ENCODE data around the gene TSPEAR.
"Not testable (repeated sequence)": the region's sequence is repeated elsewhere in the genome, so short reads cannot be mapped to it uniquely, and the experiment has no call there.

The TSPEAR gene

DNA sequence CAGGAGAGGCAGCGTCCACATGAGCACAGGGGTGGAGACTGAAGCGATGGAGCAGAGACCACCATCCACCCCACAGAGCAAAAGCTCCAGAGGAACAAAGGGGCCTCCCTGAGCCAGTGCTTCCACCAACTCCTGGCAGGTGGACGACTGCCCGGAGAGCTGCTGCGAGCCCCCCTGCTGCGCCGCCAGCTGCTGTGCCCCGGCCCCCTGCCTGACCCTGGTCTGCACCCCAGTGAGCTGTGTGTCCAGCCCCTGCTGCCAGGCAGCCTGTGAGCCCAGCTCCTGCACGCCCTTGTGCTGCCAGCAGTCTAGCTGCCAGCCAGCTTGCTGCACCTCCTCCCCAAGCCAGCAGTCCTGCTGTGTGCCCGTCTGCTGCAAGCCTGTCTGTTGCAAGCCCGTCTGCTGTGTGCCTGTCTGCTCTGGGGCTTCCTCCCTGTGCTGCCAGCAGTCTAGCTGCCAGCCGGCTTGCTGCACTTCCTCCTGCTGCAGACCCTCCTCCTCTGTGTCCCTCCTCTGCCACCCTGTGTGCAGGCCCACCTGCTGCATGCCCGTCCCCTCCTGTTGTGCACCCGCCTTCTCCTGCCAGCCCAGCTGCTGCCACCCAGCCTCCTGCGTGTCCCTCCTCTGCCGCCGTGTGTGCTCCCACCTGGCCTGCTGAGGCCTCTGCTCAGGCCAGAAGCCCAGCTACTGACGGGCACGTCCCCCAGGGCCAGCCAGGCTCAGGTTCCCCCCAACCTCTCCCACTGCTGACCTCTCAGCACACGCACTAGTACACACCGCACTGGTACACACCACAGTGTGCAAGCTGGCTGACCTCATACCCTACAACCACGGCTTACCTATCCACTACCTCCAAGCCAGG lies 9.0 kb downstream of the TSPEAR start:
- DNase-seq (ENCODE audit: low read depth in 2 of 2), result no peak

DNA sequence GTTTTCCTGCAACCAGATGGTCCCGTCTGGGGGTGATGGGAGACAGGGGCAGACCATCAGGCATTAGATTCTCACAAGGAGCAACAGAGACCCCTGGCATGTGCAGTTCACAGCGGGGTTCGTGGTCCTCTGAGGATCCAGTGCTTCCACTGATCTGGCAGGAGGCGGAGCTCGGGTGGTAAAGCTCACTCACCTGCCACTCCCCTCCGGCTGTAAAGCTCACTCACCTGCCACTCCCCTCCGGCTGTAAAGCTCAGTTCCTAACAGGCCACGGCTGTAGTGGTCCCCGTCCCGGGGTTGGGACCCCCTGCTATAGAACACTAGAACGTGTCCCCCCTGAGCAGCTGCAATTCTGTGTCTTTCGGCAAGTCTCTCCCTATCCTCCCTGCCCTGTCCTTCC lies 9.8 kb downstream of the TSPEAR start:
- DNase-seq (ENCODE audit: low read depth in 2 of 2), result no peak

GRCh38 chr21:44701023-44701400 lies 10.4 kb downstream of the TSPEAR start:
- no peak for DNase-seq (ENCODE audit: low read depth in 2 of 2)

- no peak for DNase-seq (ENCODE audit: low read depth in 2 of 2)
These were observed 11.0 kb downstream of the TSPEAR start for GRCh38 chr21:44700101-44701022.

DNA sequence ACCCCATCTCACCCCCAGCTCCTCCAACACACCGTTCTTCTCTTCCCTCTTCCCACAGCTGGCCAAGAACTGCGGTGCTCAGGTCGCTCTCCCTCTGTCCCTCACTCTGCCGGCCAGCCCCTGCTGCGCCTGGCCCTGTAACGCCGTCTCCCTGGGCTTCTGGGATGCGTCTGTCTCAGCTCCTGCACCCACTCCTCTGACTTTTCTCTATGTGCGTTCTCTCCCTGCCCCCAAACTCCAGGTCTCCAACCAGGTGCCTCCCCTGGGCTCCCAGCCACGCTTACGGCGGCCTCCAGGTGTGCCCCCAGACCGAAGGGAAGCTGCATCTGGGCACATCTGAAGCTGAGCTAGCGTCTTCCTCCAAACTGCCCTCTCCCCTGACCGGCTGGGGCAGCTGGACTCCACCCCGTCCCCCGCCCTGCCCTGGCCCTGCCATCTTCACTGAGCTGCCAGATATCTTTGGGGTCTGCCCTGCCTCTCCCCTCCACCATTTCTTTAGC lies 11.8 kb downstream of the TSPEAR start:
- no peak for DNase-seq (ENCODE audit: low read depth in 2 of 2)

DNA sequence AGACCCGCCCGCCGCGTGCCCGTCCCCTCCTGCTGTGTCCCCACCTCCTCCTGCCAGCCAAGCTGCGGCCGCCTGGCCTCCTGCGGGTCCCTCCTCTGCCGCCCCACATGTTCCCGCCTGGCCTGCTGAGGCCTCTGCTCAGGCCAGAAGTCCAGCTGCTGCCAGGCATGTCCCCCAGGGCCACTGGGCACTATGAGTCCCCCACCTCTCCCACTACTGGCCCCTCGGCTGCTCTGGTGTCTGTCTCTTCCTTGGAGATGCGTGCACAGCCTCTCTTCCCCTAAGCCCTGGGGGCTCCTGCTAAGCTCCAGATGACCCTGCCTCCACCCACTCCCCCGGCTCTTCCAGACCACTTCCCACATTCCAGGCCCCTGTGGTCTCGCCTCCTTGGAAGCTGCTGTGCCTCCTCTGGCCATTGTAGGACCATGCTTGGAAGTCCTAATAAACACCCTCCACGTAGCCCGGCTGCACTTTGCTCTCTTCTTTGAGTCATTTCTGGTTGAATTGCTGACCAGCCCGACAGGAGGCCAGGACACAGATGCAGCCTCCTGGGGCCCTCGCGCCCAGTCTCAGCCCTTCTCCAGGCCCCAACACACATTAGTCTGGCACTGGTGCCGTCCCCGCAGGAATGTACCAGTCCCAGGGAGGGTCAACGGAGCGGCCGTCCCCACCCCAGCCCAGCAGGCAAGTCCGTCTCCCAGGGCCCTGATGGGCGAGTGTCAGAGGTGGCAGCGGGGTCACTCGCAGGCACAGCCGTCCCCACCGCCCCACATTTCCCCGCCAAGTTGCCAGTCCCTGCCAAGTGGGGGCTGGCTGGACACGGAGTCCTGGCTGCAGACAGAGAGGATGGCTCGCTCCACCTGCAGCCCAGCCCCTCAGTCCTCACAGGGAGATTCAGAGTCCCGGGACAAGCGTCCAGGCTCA lies 13.3 kb downstream of the TSPEAR start:
- no peak for DNase-seq (ENCODE audit: low read depth in 2 of 2)

DNA sequence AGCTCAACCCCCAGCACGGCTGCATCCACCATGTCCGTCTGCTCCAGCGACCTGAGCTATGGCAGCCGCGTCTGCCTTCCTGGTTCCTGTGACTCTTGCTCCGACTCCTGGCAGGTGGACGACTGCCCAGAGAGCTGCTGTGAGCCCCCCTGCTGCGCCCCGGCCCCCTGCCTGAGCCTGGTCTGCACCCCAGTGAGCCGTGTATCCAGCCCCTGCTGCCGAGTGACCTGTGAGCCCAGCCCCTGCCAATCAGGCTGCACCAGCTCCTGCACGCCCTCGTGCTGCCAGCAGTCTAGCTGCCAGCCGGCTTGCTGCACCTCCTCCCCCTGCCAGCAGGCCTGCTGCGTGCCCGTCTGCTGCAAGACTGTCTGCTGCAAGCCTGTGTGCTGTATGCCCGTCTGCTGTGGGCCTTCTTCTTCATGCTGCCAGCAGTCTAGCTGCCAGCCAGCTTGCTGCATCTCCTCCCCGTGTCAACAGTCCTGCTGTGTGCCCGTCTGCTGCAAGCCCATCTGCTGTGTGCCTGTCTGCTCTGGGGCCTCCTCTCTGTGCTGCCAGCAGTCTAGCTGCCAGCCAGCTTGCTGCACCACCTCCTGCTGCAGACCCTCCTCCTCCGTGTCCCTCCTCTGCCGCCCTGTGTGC lies 14.1 kb downstream of the TSPEAR start, which contains the start of gene KRTAP10-12:
Gene KRTAP10-12, plus strand, starts transcription at position 1 of the 639 bp plus-strand sequence. Its CDS starts 30 bp downstream, at position 31.
- not testable (repeated sequence) for DNase-seq (ENCODE audit: low read depth in 2 of 2)

- no peak for DNase-seq (ENCODE audit: low read depth in 2 of 2)
These were observed 14.8 kb downstream of the TSPEAR start for GRCh38 chr21:44696572-44696971.

DNA sequence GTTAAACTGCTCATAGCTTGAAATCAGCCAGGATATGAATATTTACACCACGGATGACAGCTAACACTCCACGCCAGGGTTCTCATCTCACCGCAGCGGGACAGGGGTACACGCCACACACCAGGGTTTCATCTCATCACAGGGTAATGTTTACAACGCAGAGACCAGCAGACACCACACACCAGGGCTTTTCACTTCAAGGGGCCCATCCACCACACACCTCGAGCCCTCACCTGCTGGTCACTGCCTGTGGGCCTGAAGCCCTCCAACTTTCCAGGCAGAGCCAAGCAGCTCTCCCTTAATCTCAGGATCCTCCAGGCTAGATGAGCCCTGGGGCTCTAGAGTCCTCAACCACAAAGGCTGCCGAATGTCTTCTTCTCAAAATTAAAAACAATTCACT lies 15.7 kb downstream of the TSPEAR start:
- DNase-seq (ENCODE audit: low read depth in 2 of 2), result no peak

DNA sequence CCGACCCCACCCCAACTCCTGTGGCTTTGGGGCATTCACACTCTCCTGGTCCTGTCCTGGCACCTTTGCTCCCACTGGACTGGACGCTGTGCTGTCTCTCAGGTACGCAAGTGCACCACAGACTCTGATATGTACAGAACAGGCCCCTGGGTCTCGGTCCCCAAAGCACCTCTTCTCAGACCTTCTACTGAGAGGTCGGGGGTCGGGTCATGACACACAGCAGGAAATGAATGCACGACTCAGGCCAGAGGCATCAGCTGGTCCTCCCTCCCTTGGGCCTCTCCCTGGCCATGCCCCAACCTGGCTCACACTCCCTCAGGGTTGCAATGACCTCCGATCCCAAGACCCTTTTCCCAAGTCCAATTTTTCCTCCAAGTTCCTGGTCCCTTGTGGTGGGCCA lies 16.2 kb downstream of the TSPEAR start:
- DNase-seq (ENCODE audit: low read depth in 2 of 2), result no peak

DNA sequence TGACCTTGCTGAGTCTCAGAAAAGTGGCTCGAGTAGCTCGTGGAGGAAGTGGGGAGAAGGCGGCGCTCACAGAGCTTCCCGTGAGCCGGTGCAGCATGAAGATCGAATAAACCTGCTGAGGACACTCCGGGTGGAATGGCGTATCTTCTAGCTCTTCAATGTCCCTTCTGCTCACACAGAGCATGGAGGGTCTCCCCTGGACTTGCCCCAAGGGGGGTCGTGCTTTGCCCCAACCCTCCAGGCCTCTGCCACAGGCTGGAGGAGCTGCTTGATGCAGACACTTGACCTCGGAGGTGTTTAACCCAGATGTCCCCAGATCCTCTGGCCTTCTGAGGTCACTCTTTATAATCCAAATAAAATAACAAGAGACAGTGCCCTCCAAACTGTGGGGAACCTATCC lies 16.6 kb downstream of the TSPEAR start:
- no peak for DNase-seq (ENCODE audit: low read depth in 2 of 2)

- no peak for DNase-seq (ENCODE audit: low read depth in 2 of 2)
These were observed 18.4 kb downstream of the TSPEAR start for GRCh38 chr21:44692798-44693512.

DNA sequence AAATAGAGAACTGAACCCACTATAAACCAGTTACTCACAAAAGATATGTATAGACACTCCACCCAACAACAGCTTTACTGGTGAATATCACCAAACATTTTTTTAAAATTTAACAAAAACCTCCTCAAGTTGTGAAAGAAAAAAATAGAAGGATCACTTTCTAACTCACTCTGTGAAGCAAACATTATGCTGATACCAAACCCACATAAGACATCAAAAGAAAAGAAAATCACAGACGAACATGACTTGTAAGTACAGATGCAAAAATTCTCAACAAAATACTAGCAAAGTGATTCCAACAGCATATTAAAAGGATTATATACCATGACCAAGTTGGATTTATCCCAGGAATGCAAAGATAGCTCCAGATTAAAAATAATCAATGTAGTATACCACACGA lies 19.7 kb downstream of the TSPEAR start:
- DNase-seq (ENCODE audit: low read depth in 2 of 2), result no peak

DNA sequence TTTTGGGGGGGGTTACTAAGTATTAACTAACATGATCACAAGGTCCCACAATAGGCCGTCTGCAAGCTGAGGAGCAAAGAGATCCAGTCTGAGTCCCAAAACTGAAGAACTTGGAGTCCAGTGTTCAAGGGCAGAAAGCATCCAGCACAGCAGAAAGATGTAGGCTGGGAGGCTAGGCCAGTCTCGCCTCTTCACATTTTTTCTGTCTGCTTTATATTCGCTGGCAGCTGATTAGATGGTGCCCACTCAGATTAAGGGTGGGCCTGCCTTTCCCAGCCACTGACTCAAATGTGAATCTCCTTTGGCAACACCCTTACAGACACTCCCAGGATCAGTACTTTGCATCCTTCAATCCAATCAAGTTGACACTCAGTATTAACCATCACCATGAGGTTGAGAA lies 21.6 kb downstream of the TSPEAR start:
- DNase-seq (ENCODE audit: low read depth in 2 of 2), result not testable (repeated sequence)

GRCh38 chr21:44687671-44688070 lies 23.7 kb downstream of the TSPEAR start:
- DNase-seq (ENCODE audit: low read depth in 2 of 2), result no peak

DNA sequence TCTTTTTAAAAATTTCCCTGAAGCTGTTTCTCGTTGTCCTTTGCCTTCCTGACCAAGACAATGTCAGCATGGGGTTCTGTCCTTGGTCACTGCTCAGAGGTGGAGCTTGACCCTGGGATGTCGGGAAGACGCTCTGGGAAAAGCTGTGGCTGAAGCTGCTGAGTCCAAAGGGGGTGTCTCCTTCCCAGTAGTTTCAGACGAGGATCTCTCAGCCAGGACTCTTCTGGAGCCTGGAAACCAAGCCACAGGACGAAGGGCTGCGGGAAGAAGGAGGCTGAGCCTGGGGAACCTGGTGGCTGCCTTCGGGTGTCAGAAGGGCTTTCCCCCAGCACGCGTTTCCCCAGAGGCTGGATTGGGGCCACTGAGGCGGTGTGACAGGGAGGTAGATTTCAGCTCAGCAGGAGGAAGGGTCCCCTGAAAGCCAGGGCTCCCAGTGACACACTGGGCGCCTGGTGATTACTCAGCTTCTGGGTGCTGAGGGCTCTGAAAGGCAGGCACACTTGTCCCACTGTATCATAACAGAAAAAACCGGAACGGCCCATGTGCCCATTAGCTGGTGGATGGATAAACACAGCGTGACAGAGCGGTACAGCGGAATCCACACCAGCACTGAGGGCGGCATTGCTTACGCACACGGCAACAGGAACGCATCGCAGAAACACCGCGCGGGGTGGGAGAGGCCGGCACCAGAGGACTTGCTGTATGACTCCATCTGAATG lies 24.4 kb downstream of the TSPEAR start:
- DNase-seq (ENCODE audit: low read depth in 2 of 2), result no peak

DNA sequence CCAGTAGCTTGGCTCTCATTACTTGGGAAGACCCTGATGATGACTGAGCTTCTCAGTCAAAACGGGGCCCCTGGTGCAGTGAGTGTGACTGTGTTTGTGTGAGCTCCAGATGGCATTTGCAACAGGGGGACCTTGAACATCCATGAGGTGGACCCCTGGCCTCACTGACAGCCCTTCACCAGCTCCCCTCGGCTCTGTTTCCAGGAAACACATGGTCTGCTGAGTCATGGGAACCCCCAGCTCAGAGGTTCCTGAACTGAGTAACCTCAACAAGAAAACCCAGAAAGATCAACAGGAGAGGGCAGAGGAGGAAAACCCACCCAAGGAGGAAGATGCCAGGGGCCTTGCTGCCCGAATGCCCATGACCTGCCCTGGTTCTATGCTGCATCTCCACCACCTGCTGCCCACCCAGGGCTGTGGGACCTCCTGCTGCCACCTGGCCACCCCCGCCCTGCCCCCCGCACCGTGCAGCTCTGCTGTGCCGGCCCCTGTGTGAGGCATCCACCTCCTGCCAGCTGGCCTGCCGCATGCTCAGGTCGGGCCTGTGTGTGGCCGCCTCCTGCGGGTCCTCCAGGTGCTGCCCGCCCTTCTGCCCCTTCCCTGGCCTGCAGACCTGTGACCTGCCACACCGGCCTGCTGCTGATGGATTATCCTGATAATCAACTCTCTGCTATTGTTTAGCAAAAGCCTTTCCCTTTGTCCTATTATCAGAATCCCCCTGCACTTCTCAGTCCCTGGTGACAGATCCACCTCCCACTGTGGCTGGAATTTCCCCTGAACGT lies 25.2 kb downstream of the TSPEAR start:
- DNase-seq (ENCODE audit: low read depth in 2 of 2), result no peak

GRCh38 chr21:44685050-44685449 lies 26.3 kb downstream of the TSPEAR start:
- not testable (repeated sequence) for DNase-seq (ENCODE audit: low read depth in 2 of 2)

GRCh38 chr21:44684483-44684882 lies 26.9 kb downstream of the TSPEAR start:
- DNase-seq (ENCODE audit: low read depth in 2 of 2), result no peak
